ENCODE data around the gene DGKG.

DNA sequence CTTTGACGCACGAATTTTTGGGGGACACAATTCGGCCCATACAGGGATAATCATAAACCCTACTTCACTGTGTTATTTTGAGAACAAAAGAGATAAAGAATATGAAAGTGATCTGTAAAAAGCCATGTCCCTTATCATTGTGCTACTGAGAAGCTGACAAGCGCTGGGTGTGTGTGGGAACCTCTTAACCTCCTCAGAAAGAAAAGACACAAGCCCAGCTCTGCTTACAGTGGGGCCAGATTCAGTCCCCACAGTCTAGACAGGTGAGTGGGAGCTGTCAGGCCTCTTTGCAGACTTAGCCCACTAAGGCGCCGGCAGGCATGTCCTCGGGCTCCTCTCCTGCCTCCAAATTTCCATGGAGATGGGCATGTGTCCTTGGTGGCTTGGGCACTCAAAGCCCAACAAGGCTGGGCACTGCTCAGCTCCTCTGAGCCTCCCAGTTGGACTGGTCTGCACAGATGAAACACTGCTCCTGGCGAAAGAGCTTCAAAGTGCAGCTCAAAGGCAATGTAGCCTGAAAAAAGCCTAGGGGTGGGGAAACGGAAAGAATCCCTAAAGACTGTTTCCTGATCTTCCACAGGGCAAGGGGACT is 188.7 kb downstream of the DGKG start:
- TF ChIP-seq NR2C1 (IDR thresholded peaks at IDR 0.05) (no peak), SIN3A (IDR thresholded peaks at IDR 0.05; ENCODE audit: low read depth, low read length) (no peak), SUZ12 (IDR thresholded peaks at IDR 0.05; ENCODE audit: unreplicated experiment) (no peak), CTCF (IDR thresholded peaks at IDR 0.05 in 2 of 3, conservative IDR thresholded peaks at IDR 0.05 in 1 of 3; ENCODE audit: control insufficient read depth in 2 of 3, extremely low read depth in 1 of 3, insufficient read depth in 1 of 3, low read depth in 3 of 3, low read length in 3 of 3) (no peak), RCOR1 (conservative IDR thresholded peaks at IDR 0.05; ENCODE audit: low read depth, low read length) (no peak), POLR2A (IDR thresholded peaks at IDR 0.05; ENCODE audit: low read depth, low read length) (no peak), ZBTB33 (IDR thresholded peaks at IDR 0.05) (no peak), NFIC (IDR thresholded peaks at IDR 0.05; ENCODE audit: low read depth, low read length) (no peak), EZH2 (IDR thresholded peaks at IDR 0.05; ENCODE audit: borderline replicate concordance, control insufficient read depth, low read depth, low read length) (no peak), SMC3 (IDR thresholded peaks at IDR 0.05; ENCODE audit: borderline replicate concordance, low read length) (no peak), EED (IDR thresholded peaks at IDR 0.05; ENCODE audit: low read depth) (no peak), GABPA (IDR thresholded peaks at IDR 0.05; ENCODE audit: low read depth) (no peak), RFX5 (IDR thresholded peaks at IDR 0.05; ENCODE audit: low read depth, low read length) (no peak)
